ENCODE data around the gene ATP6AP2. TPM values are rescaled to one million over a fixed set of nuclear protein-coding genes. Genes with fewer than 3 reads are reported as not detected.

Gene ATP6AP2, protein sequence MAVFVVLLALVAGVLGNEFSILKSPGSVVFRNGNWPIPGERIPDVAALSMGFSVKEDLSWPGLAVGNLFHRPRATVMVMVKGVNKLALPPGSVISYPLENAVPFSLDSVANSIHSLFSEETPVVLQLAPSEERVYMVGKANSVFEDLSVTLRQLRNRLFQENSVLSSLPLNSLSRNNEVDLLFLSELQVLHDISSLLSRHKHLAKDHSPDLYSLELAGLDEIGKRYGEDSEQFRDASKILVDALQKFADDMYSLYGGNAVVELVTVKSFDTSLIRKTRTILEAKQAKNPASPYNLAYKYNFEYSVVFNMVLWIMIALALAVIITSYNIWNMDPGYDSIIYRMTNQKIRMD
- polyA plus RNA-seq (2011; rRNA removed) (297 and 390 TPM in 2 replicates), polyA minus RNA-seq (2011; rRNA and poly(A)+ RNA removed) (56.8 and 67.1 TPM in 2 replicates)

DNA sequence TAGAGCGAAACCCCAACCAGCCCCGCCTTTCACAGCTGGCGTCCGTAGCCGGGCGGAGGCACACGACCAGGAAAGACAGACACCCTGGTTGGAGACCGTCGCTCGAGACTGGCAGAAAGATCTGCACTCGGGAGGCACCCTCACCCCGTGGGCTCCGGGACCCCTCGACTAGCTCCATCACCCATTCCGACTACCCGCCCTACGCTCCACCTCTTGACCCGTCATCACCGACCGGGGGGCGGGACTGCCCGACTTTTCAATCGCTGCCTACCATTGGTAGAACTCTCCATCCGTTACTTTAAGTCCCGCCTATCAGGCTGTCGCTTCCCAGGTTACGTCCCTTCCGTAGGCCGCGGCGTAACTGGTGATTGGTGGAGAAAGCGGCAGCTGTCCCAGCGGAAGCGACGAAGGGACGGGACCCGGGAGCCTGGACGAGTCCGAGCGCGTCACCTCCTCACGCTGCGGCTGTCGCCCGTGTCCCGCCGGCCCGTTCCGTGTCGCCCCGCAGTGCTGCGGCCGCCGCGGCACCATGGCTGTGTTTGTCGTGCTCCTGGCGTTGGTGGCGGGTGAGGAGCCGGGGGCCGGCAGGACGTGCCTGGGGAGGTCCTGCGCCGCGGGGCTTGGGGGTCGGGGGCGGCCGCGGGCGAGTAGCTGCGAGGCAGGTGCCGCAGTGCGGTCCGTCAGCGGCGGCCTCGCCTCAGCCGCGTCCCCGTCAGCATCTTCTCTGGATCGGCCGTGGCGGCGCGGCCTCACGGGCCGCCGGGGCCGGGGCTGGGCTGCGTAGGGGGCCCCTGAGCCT, at the start of gene ATP6AP2:
TSS of gene ATP6AP2 (plus strand) at position 434 of the 799 bp plus-strand sequence. CDS start at position 530, 96 bp downstream.
- ChIA-PET POLR2A (interaction anchor here (0.6 kb wide), 1 partner anchor 429 kb away, joined by 3 read pairs; no protein-coding TSS in a partner anchor), CTCF (no interaction called here)
- TF ChIP-seq, protein P1, sequence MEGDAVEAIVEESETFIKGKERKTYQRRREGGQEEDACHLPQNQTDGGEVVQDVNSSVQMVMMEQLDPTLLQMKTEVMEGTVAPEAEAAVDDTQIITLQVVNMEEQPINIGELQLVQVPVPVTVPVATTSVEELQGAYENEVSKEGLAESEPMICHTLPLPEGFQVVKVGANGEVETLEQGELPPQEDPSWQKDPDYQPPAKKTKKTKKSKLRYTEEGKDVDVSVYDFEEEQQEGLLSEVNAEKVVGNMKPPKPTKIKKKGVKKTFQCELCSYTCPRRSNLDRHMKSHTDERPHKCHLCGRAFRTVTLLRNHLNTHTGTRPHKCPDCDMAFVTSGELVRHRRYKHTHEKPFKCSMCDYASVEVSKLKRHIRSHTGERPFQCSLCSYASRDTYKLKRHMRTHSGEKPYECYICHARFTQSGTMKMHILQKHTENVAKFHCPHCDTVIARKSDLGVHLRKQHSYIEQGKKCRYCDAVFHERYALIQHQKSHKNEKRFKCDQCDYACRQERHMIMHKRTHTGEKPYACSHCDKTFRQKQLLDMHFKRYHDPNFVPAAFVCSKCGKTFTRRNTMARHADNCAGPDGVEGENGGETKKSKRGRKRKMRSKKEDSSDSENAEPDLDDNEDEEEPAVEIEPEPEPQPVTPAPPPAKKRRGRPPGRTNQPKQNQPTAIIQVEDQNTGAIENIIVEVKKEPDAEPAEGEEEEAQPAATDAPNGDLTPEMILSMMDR (IDR thresholded peaks at IDR 0.05; ENCODE audit: insufficient read depth, low read depth, low read length): no peak
- H3K4me3 ChIP-seq (ENCODE audit: low read depth, low read length): peak within 1 kb of the TSS; percentile 60
- no peaks in the 10 kb centered on the region for H3K27me3 ChIP-seq (ENCODE audit: control insufficient read depth, insufficient read depth, low read length)
- DNase-seq (ENCODE audit: low read depth): peak; percentile 66
- H3K36me3 ChIP-seq (ENCODE audit: control insufficient read depth, insufficient read depth, low read length): no peaks in the 10 kb centered on the region

- H3K4me3 ChIP-seq (ENCODE audit: low read depth, low read length): no peak overlapping the region
- H3K27me3 ChIP-seq (ENCODE audit: control insufficient read depth, insufficient read depth, low read length): peaks cover 2% of the 10 kb centered on the region; the same call in 1 of the 2 replicates
- H3K36me3 ChIP-seq (ENCODE audit: control insufficient read depth, insufficient read depth, low read length): no peaks in the 10 kb centered on the region
- DNase-seq (ENCODE audit: low read depth): no peak
- POLR2A ChIA-PET: no interaction called here
- CTCF ChIA-PET: interaction anchor here (1.1 to 1.5 kb wide), 2 partner anchors 9 to 13 kb away, joined by 3 read pairs; no protein-coding TSS in a partner anchor
- TF ChIP-seq, protein P1 (IDR thresholded peaks at IDR 0.05; ENCODE audit: insufficient read depth, low read depth, low read length): no peak
Observed at GRCh38 chrX:40531056-40531826, 49.5 kb upstream of the ATP6AP2 start.

DNA sequence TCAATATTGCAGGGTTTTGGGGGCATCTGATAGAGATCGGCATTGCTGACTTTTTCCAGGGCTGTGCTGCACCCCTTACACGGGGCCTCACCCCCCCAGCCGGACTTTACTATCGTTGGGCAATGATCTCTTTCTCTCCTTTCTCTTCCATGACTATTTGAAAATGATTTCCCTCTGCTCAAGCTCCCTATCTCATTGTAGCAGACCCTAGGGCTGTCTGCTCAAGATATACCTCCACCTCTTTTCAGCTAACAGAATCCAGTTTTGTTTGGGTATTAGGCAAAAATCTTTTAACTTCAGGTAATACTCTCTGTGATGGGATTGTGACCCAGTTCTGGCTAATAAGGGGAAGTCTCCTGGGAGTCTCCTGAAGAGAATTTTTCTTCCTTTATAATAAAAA, 43.5 kb upstream of the ATP6AP2 start:
- Histone ChIP-seq H3K4me3 (ENCODE audit: low read depth, low read length) (no peak overlapping the region), H3K27me3 (ENCODE audit: control insufficient read depth, insufficient read depth, low read length) (no peaks in the 10 kb centered on the region), H3K36me3 (ENCODE audit: control insufficient read depth, insufficient read depth, low read length) (no peaks in the 10 kb centered on the region)
- TF ChIP-seq, protein P1 (IDR thresholded peaks at IDR 0.05; ENCODE audit: insufficient read depth, low read depth, low read length): no peak
- POLR2A ChIA-PET: no interaction called here
- CTCF ChIA-PET: no interaction called here
- no peak for DNase-seq (ENCODE audit: low read depth)

GRCh38 chrX:40538406-40538805, 42.4 kb upstream of the ATP6AP2 start:
- ChIA-PET POLR2A (no interaction called here), CTCF (interaction anchor here (0.6 to 0.9 kb wide), 2 partner anchors 61 to 220 kb away, joined by 3 read pairs; no protein-coding TSS in a partner anchor)

More at GRCh38 chrX:40538406-40538805, 42.4 kb upstream of the ATP6AP2 start:
- Histone ChIP-seq H3K4me3 (ENCODE audit: low read depth, low read length) (no peak overlapping the region), H3K27me3 (ENCODE audit: control insufficient read depth, insufficient read depth, low read length) (no peaks in the 10 kb centered on the region), H3K36me3 (ENCODE audit: control insufficient read depth, insufficient read depth, low read length) (no peaks in the 10 kb centered on the region)
- TF ChIP-seq, protein P1 (IDR thresholded peaks at IDR 0.05; ENCODE audit: insufficient read depth, low read depth, low read length): no peak
- no peak for DNase-seq (ENCODE audit: low read depth)
